Mesendoderm (in vitro differentiated cells): ENCODE data around the gene EGFR.

Experiments
- DNase-seq: peaks from one replicate; pipeline ENCODE4 v3.0.0; 2013
- H2AK5ac ChIP-seq: 2 replicates; pipeline ENCODE4 v1.6.1; 2013; ENCODE audit warnings: low read length, inconsistent platforms
- H2BK120ac ChIP-seq: 2 replicates; pipeline ENCODE4 v1.6.1; 2013; ENCODE audit warnings: low read depth, mild to moderate bottlenecking, low read length, moderate library complexity, mixed read lengths
- H2BK15ac ChIP-seq: replicated peaks from 2 replicates; pipeline ENCODE4 v1.6.1; 2013; ENCODE audit warnings: low read depth, mild to moderate bottlenecking, moderate library complexity
- H2BK5ac ChIP-seq: 2 replicates; pipeline ENCODE4 v1.6.1; 2013; ENCODE audit warnings: low read length, inconsistent platforms
- H3K18ac ChIP-seq: 2 replicates; pipeline ENCODE4 v1.6.1; 2013; ENCODE audit warnings: mild to moderate bottlenecking, low read length, mixed read lengths
- H3K23ac ChIP-seq: one replicate; pipeline ENCODE4 v1.6.1; 2013; ENCODE audit warnings: low read length
- H3K27ac ChIP-seq: 2 replicates; pipeline ENCODE4 v1.5.1; 2013; ENCODE audit warnings: low read depth, mild to moderate bottlenecking, inconsistent platforms, low read length, moderate library complexity
- H3K27me3 ChIP-seq: 2 replicates; pipeline ENCODE4 v1.6.1; 2013; ENCODE audit warnings: low read length, control low read depth, mild to moderate bottlenecking, inconsistent platforms; ENCODE audit not compliant: insufficient read depth, poor library complexity
- H3K36me3 ChIP-seq: 2 replicates; pipeline ENCODE4 v1.6.1; 2013; ENCODE audit warnings: low read length, inconsistent platforms; ENCODE audit not compliant: control insufficient read depth, insufficient read depth
- H3K4ac ChIP-seq: one replicate; pipeline ENCODE4 v1.6.1; 2013; ENCODE audit warnings: low read depth, mild to moderate bottlenecking, low read length, moderate library complexity
- H3K4me1 ChIP-seq: 2 replicates; pipeline ENCODE4 v1.6.1; 2013; ENCODE audit warnings: low read depth, low read length, inconsistent platforms; ENCODE audit not compliant: control insufficient read depth
- H3K4me2 ChIP-seq: 2 replicates; pipeline ENCODE4 v1.6.1; 2013; ENCODE audit warnings: low read length
- H3K4me3 ChIP-seq: 2 replicates; pipeline ENCODE4 v1.5.1; 2013; ENCODE audit warnings: mild to moderate bottlenecking, low read length
- H3K56ac ChIP-seq: one replicate; pipeline ENCODE4 v1.6.1; 2013; ENCODE audit warnings: low read length
- H3K79me1 ChIP-seq: 2 replicates; pipeline ENCODE4 v1.6.1; 2013; ENCODE audit warnings: low read length, inconsistent platforms
- H3K79me2 ChIP-seq: 2 replicates; pipeline ENCODE4 v1.6.1; 2013; ENCODE audit warnings: mild to moderate bottlenecking, low read length; ENCODE audit not compliant: control insufficient read depth, insufficient read depth
- H3K9ac ChIP-seq: 2 replicates; pipeline ENCODE4 v1.6.1; 2013; ENCODE audit warnings: low read length, inconsistent platforms
- H4K5ac ChIP-seq: one replicate; pipeline ENCODE4 v1.6.1; 2013; ENCODE audit warnings: low read length
- H4K8ac ChIP-seq: one replicate; pipeline ENCODE4 v1.6.1; 2013; ENCODE audit warnings: low read depth, mild to moderate bottlenecking, control low read depth, low read length, moderate library complexity
- WGBS: extraction: QIAGEN DNeasy Blood & Tissue Kit; methylation state at CpG from one replicate; pipeline ENCODE4 v1.1.7; 2013; ENCODE audit warnings: low lambda C conversion rate, missing lambda C conversion rate; ENCODE audit not compliant: insufficient coverage; ENCODE audit errors: extremely low coverage; 5-methylcytosine and 5-hydroxymethylcytosine counted together

Gene EGFR

DNA sequence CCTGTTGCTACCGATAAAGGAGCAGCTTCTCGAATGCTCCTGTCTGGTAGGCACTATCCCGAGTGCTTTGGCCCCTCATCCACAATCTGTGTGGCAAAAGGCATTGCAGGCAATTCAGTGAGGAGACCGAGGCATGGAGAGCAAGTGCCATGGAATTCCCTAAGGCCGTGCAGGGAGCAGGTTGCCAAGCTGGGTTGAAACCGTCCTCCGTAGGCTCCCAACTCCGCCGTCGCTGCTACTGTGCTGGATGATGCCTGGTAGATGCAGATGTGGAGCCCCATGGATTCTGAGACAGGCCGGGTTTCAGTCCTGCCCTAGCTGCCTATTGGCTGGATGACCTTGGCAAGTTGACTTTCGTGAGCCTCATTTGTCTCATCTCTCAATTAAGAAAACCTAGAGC lies 85.3 kb downstream of the EGFR start:
- no peak overlapping the region for H3K23ac ChIP-seq
- no peak overlapping the region for H3K9ac ChIP-seq
- H4K8ac ChIP-seq: no peak overlapping the region
- no peak overlapping the region for H3K56ac ChIP-seq
- H2AK5ac ChIP-seq: no peak overlapping the region
- no peaks in the 10 kb centered on the region for H3K79me1 ChIP-seq
- DNase-seq: no peak
- no peaks in the 10 kb centered on the region for H3K4me1 ChIP-seq
- H3K36me3 ChIP-seq: no peaks in the 10 kb centered on the region
- no peak overlapping the region for H2BK120ac ChIP-seq
- no CpG with 5 or more reads among the region's 12 CpGs for WGBS
- no peak overlapping the region for H3K27ac ChIP-seq
- H4K5ac ChIP-seq: no peak overlapping the region
- H2BK5ac ChIP-seq: no peak overlapping the region
- no peak overlapping the region for H3K4ac ChIP-seq
- H3K27me3 ChIP-seq: no peaks in the 10 kb centered on the region
- H3K79me2 ChIP-seq: no peaks in the 10 kb centered on the region
- H3K4me2 ChIP-seq: no peak overlapping the region
- no peak overlapping the region for H3K4me3 ChIP-seq
- H2BK15ac ChIP-seq: no peak overlapping the region
- H3K18ac ChIP-seq: no peak overlapping the region

DNA sequence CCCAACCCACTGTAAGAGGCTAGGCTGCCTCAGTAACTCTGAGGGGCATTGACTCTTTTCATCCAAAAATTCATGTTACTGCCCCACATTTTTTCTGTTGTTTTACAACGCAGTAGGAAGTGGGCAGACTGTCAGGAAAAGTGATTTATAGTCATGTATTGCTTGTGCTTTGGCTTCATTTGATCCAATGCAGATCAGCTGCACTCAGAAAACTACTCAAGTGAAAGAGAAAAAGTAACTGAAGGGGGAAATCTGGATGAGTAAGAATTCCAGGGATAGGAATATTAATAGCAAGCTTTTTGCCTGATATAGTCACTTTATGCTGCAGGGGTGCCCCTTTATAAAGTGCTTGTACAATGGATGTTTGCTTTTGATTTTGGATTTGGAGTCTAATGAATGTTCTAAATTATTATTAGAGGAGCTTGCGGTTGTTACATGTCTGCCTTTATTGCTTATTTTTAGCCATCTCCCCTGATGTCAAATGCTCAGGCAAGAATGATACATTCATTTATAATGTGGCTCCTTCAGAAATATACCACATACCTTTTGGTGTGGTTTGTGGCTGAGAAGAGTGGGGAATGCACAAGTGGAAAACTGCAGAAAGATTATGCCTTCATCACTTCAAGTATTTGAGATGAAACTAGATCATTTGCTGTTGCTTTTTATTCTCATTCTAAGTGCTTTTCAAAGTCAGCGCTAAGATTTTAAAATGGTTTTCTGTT lies 86.1 kb downstream of the EGFR start:
- no peak overlapping the region for H2BK5ac ChIP-seq
- WGBS: no CpG with 5 or more reads among the region's 3 CpGs
- H3K27ac ChIP-seq: no peak overlapping the region

DNA sequence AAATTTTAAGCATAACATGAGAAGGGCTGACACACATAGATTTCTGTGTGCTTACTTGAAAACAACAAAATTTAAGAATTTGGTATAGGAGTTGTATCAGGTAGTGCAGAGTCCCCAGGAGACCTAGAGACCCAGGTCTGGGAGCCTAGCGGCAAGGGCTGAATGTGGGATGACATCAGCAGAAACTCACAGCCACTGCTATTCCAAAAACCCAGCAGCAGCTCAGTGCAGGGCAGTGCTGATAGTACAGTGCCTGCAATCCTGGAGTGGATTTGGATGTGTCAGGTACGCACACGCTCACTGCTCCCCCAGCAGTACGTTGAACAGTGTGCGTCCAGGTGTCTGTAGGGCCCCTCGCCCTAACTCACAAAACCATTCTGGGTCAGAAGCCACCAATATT lies 87.1 kb downstream of the EGFR start:
- Histone ChIP-seq H3K79me2 (no peaks in the 10 kb centered on the region), H3K27me3 (no peaks in the 10 kb centered on the region), H3K36me3 (no peaks in the 10 kb centered on the region), H4K5ac (no peak overlapping the region), H4K8ac (no peak overlapping the region), H2BK5ac (no peak overlapping the region), H3K9ac (no peak overlapping the region), H3K79me1 (no peaks in the 10 kb centered on the region), H3K23ac (no peak overlapping the region), H2BK120ac (no peak overlapping the region), H2AK5ac (no peak overlapping the region), H3K56ac (no peak overlapping the region), H3K18ac (no peak overlapping the region), H2BK15ac (no peak overlapping the region), H3K4ac (no peak overlapping the region), H3K27ac (no peak overlapping the region), H3K4me1 (no peaks in the 10 kb centered on the region), H3K4me2 (no peak overlapping the region), H3K4me3 (no peak overlapping the region)
- no CpG with 5 or more reads among the region's 6 CpGs for WGBS
- peak; percentile 34 for DNase-seq

More for the DNA sequence above, 86.1 kb downstream of the EGFR start:
- Histone ChIP-seq H3K27me3 (no peaks in the 10 kb centered on the region), H4K8ac (no peak overlapping the region), H2AK5ac (no peak overlapping the region), H2BK120ac (no peak overlapping the region), H3K4me1 (no peaks in the 10 kb centered on the region), H3K4ac (no peak overlapping the region), H3K18ac (no peak overlapping the region), H3K4me3 (no peak overlapping the region), H4K5ac (no peak overlapping the region), H3K4me2 (no peak overlapping the region), H3K79me1 (no peaks in the 10 kb centered on the region), H3K9ac (no peak overlapping the region), H3K23ac (no peak overlapping the region), H2BK15ac (no peak overlapping the region), H3K36me3 (no peaks in the 10 kb centered on the region), H3K79me2 (no peaks in the 10 kb centered on the region), H3K56ac (no peak overlapping the region)
- no peak for DNase-seq

DNA sequence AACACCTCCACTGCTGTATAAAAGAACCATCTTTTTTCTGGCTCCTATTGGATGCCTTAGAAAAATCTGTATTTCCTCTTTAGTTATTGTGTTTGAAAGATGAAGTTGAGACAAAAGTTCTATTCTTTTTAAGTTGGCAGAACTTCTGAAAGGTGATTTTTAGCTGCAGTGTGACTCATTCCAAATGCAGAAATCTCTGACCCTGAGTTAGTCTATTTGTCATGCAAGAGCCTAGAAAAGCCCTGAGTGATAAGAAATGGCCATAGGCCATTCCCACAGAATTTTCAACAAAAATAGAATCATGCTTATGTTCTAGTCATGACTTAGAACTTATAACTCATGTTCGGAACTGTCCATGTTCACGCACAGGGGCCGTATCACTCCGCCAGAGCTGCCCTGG lies 89.1 kb downstream of the EGFR start:
- Histone ChIP-seq H3K79me1 (no peaks in the 10 kb centered on the region), H3K4me1 (no peaks in the 10 kb centered on the region), H4K5ac (no peak overlapping the region), H3K18ac (no peak overlapping the region), H2AK5ac (no peak overlapping the region), H2BK15ac (no peak overlapping the region), H3K4me2 (no peak overlapping the region), H3K79me2 (no peaks in the 10 kb centered on the region), H3K4me3 (no peak overlapping the region), H3K36me3 (no peaks in the 10 kb centered on the region), H3K9ac (no peak overlapping the region), H3K23ac (no peak overlapping the region), H2BK120ac (no peak overlapping the region), H3K4ac (no peak overlapping the region), H3K56ac (no peak overlapping the region), H3K27me3 (no peaks in the 10 kb centered on the region), H2BK5ac (no peak overlapping the region), H3K27ac (no peak overlapping the region), H4K8ac (no peak overlapping the region)
- no peak for DNase-seq
- WGBS: no CpG with 5 or more reads among the region's 4 CpGs

DNA sequence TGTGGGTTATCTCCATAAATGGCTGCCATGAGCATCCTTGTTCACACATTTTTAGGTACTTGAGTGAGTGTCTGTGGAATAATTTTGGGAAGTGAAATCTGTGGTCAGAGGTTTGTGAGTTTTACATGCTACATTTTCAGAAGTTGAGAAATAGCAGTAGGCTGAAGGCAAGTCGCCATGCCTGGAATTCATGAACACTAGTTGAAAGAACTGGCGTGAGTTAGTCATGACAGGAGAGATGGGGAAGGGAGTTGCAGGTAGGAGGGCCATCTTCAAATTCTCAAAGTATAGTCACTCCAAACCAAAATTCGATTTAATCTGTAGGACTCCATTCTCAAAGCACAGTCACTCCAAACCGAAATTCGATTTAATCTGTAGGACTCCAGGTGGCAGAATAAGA lies 89.6 kb downstream of the EGFR start:
- Histone ChIP-seq H3K36me3 (no peaks in the 10 kb centered on the region), H4K5ac (no peak overlapping the region), H3K4me2 (no peak overlapping the region), H3K27ac (no peak overlapping the region), H3K9ac (no peak overlapping the region), H3K79me1 (no peaks in the 10 kb centered on the region), H4K8ac (no peak overlapping the region), H3K4ac (no peak overlapping the region), H3K27me3 (no peaks in the 10 kb centered on the region), H2AK5ac (no peak overlapping the region), H3K56ac (no peak overlapping the region), H3K4me3 (no peak overlapping the region), H3K23ac (no peak overlapping the region), H2BK5ac (no peak overlapping the region), H3K18ac (no peak overlapping the region), H3K79me2 (no peaks in the 10 kb centered on the region), H2BK15ac (no peak overlapping the region), H3K4me1 (no peaks in the 10 kb centered on the region), H2BK120ac (no peak overlapping the region)
- WGBS: no CpG with 5 or more reads among the region's 5 CpGs
- no peak for DNase-seq

DNA sequence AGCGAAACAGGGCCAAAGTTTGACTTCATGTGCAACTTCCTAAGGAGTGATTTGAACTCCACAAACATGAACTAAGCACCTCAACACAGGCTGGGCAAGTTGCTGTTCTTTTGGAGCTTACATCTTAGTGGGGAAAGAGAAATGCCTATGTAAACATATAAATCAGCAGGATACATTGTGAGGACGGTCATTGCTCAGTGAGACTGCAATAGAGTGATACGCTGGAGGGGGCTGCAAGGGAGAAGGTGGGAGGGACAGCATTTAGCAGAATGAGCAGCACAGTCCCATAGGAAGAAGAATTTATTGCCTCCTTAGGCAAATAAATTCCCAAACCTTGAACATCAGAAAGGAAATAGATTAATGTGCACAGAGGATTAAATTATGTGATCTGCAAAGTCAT lies 90.0 kb downstream of the EGFR start:
- Histone ChIP-seq H3K27ac (no peak overlapping the region), H2BK120ac (no peak overlapping the region), H3K9ac (no peak overlapping the region), H3K4me1 (no peaks in the 10 kb centered on the region), H3K27me3 (no peaks in the 10 kb centered on the region), H3K36me3 (no peaks in the 10 kb centered on the region), H3K4me2 (no peak overlapping the region), H2AK5ac (no peak overlapping the region), H3K4ac (no peak overlapping the region), H4K8ac (no peak overlapping the region), H3K23ac (no peak overlapping the region), H2BK5ac (no peak overlapping the region), H3K56ac (no peak overlapping the region), H3K18ac (no peak overlapping the region), H4K5ac (no peak overlapping the region), H3K4me3 (no peak overlapping the region), H3K79me1 (no peaks in the 10 kb centered on the region), H3K79me2 (no peaks in the 10 kb centered on the region), H2BK15ac (no peak overlapping the region)
- WGBS: no CpG with 5 or more reads among the region's 3 CpGs
- no peak for DNase-seq
